WTC11 (cell line): Measurements from ENCODE around the gene SMIM28.

ENCODE experiments used
- CTCF ChIP-seq: fragments of 200-600 bp; IDR thresholded peaks from 2 replicates; pipeline ENCODE4 v1.8.0; 2022; ENCODE audit warnings: antibody characterized with exemption
- ESRRA ChIP-seq: sonication (generic); formaldehyde crosslinking; IDR thresholded peaks from 2 replicates; pipeline ENCODE4 v1.8.1; 2022; ENCODE audit warnings: mild to moderate bottlenecking, missing genetic modification reagents, borderline replicate concordance
- FOXJ3 ChIP-seq: sonication (generic); formaldehyde crosslinking; IDR thresholded peaks from 2 replicates; pipeline ENCODE4 v1.9.0; 2021; ENCODE audit warnings: missing genetic modification reagents, mild to moderate bottlenecking, borderline replicate concordance
- IRF1 ChIP-seq: sonication (generic); formaldehyde crosslinking; IDR thresholded peaks from 2 replicates; pipeline ENCODE4 v1.8.0; 2023; ENCODE audit warnings: missing genetic modification reagents
- JUN ChIP-seq: sonication (generic); formaldehyde crosslinking; IDR thresholded peaks from 2 replicates; pipeline ENCODE4 v1.8.0; 2023; ENCODE audit warnings: mild to moderate bottlenecking, missing genetic modification reagents
- MYBL2 ChIP-seq: sonication (generic); formaldehyde crosslinking; IDR thresholded peaks from 2 replicates; pipeline ENCODE4 v1.8.1; 2023; ENCODE audit warnings: mild to moderate bottlenecking, moderate library complexity, missing genetic modification reagents
- NFE2L1 ChIP-seq: sonication (generic); formaldehyde crosslinking; IDR thresholded peaks from 2 replicates; pipeline ENCODE4 v1.8.1; 2023; ENCODE audit warnings: missing genetic modification reagents
- PRDM15 ChIP-seq: sonication (generic); formaldehyde crosslinking; IDR thresholded peaks from 2 replicates; pipeline ENCODE4 v1.8.0; 2022; ENCODE audit warnings: missing genetic modification reagents
- ZNF121 ChIP-seq: sonication (generic); formaldehyde crosslinking; IDR thresholded peaks from 2 replicates; pipeline ENCODE4 v1.8.0; 2023; ENCODE audit warnings: missing genetic modification reagents
- TF ChIP-seq, protein P1 (sequence below): sonication (generic); formaldehyde crosslinking; IDR thresholded peaks from 2 replicates; pipeline ENCODE4 v1.8.1; 2023; ENCODE audit warnings: mild to moderate bottlenecking, missing genetic modification reagents, borderline replicate concordance

- TF ChIP-seq NFE2L1 (CRISPR knock-in tag): no peak
- TF ChIP-seq CTCF: no peak
- TF ChIP-seq JUN (CRISPR knock-in tag): no peak
- TF ChIP-seq, protein P1, sequence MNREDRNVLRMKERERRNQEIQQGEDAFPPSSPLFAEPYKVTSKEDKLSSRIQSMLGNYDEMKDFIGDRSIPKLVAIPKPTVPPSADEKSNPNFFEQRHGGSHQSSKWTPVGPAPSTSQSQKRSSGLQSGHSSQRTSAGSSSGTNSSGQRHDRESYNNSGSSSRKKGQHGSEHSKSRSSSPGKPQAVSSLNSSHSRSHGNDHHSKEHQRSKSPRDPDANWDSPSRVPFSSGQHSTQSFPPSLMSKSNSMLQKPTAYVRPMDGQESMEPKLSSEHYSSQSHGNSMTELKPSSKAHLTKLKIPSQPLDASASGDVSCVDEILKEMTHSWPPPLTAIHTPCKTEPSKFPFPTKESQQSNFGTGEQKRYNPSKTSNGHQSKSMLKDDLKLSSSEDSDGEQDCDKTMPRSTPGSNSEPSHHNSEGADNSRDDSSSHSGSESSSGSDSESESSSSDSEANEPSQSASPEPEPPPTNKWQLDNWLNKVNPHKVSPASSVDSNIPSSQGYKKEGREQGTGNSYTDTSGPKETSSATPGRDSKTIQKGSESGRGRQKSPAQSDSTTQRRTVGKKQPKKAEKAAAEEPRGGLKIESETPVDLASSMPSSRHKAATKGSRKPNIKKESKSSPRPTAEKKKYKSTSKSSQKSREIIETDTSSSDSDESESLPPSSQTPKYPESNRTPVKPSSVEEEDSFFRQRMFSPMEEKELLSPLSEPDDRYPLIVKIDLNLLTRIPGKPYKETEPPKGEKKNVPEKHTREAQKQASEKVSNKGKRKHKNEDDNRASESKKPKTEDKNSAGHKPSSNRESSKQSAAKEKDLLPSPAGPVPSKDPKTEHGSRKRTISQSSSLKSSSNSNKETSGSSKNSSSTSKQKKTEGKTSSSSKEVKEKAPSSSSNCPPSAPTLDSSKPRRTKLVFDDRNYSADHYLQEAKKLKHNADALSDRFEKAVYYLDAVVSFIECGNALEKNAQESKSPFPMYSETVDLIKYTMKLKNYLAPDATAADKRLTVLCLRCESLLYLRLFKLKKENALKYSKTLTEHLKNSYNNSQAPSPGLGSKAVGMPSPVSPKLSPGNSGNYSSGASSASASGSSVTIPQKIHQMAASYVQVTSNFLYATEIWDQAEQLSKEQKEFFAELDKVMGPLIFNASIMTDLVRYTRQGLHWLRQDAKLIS (CRISPR knock-in tag): no peak
- TF ChIP-seq ESRRA (CRISPR knock-in tag): no peak
- TF ChIP-seq PRDM15: no peak
- TF ChIP-seq FOXJ3 (CRISPR knock-in tag): no peak
- no peak for TF ChIP-seq MYBL2 (CRISPR knock-in tag)
- no peak for TF ChIP-seq ZNF121 (CRISPR knock-in tag)
- TF ChIP-seq IRF1: no peak
These were observed 46.5 kb downstream of the SMIM28 start for GRCh38 chr6:138424004-138424904.
